GM12878 (cell line): ENCODE measurements around the gene B4GALT1.

ENCODE experiments used
- CBX3 ChIP-seq: fragments of 200-600 bp; sonication (generic); IDR thresholded peaks from 2 replicates; pipeline ENCODE4 v1.6.1; 2016; ENCODE audit warnings: low read depth, borderline replicate concordance
- HDAC2 ChIP-seq: fragments of 200-600 bp; sonication (generic); IDR thresholded peaks from 2 replicates; pipeline ENCODE4 v1.6.1; 2017
- SIN3A ChIP-seq: IDR thresholded peaks from 2 replicates; pipeline ENCODE4 v1.6.1; 2012; ENCODE audit warnings: low read depth, low read length, improper control_type of control experiment
- SMC3 ChIP-seq: IDR thresholded peaks from 2 replicates; pipeline ENCODE4 v1.6.1; 2011; ENCODE audit warnings: low read length, improper control_type of control experiment, borderline replicate concordance
- SRF ChIP-seq, 2 experiments: IDR thresholded peaks; 2 replicates each; pipeline ENCODE4 v1.6.1; 2011; ENCODE audit warnings: low read depth in 2 of 2, low read length in 2 of 2, mild to moderate bottlenecking in 1 of 2, moderate library complexity in 1 of 2
- TF ChIP-seq, protein P1 (sequence below), 3 experiments: IDR thresholded peaks in 2 of 3; conservative IDR thresholded peaks in 1 of 3; 2 replicates each; pipeline ENCODE4 v1.5.1; 2011; ENCODE audit warnings: low read depth in 3 of 3, low read length in 3 of 3, mild to moderate bottlenecking in 3 of 3, control low read depth in 2 of 3, moderate library complexity in 2 of 3, inconsistent platforms in 1 of 3, mixed read lengths in 1 of 3; ENCODE audit not compliant: control insufficient read depth in 2 of 3, insufficient read depth in 1 of 3; ENCODE audit errors: extremely low read depth in 1 of 3

DNA sequence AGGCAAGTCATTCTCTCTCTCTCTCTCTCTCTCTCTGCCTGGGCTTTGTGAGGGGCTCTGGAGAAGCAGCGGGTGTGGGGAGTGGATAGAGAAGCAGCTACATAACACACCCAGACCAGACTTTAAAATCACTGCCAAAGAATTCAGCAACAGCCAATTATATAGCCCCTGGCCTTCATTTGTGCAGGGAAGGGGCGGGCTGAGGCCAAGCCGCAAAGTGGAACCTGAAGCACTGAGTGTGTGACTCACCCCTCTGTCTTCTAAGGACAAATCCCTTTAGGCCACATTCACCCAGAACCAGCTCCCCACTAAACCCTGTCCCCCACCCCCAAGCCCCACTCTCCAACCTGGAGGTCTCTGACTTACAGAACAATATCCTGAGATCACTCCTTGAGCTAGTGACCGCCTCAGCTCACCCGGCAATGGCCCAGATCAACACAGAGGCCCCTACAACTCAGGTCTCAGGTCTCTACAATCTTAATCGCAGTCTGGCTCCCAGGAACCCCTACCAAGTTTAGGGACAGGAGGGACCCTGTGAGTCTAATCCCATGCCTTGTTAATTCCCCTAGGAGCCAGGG lies 6.0 kb downstream of the B4GALT1 start:
- TF ChIP-seq, protein P1, sequence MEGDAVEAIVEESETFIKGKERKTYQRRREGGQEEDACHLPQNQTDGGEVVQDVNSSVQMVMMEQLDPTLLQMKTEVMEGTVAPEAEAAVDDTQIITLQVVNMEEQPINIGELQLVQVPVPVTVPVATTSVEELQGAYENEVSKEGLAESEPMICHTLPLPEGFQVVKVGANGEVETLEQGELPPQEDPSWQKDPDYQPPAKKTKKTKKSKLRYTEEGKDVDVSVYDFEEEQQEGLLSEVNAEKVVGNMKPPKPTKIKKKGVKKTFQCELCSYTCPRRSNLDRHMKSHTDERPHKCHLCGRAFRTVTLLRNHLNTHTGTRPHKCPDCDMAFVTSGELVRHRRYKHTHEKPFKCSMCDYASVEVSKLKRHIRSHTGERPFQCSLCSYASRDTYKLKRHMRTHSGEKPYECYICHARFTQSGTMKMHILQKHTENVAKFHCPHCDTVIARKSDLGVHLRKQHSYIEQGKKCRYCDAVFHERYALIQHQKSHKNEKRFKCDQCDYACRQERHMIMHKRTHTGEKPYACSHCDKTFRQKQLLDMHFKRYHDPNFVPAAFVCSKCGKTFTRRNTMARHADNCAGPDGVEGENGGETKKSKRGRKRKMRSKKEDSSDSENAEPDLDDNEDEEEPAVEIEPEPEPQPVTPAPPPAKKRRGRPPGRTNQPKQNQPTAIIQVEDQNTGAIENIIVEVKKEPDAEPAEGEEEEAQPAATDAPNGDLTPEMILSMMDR (IDR thresholded peaks at IDR 0.05 in 2 of 3, conservative IDR thresholded peaks at IDR 0.05 in 1 of 3; ENCODE audit: control insufficient read depth in 2 of 3, extremely low read depth in 1 of 3, insufficient read depth in 1 of 3, low read depth in 3 of 3, low read length in 3 of 3) = no peak
- TF ChIP-seq SMC3 (no peak), SIN3A (no peak), SRF (IDR thresholded peaks at IDR 0.05; ENCODE audit: low read depth in 2 of 2, low read length in 2 of 2) (no peak), CBX3 (no peak), HDAC2 (no peak)
